AG04450 (cell line): ENCODE data around the gene ZNFX1. TPM values are rescaled to one million over a fixed set of nuclear protein-coding genes. Genes with fewer than 3 reads are reported as not detected.

Experiments used
- CTCF ChIA-PET: fragments of 300-600, 350-600 bp; formaldehyde crosslinking; extraction: SDS; loops from one replicate; lab custom pipeline; 2022; ENCODE audit warnings: antibody characterized with exemption, inconsistent platforms; lab: Charles Lee
- POLR2A ChIA-PET: fragments of 350-600 bp; formaldehyde crosslinking; extraction: SDS; loops from one replicate; lab custom pipeline; 2021; ENCODE audit warnings: antibody characterized with exemption, inconsistent platforms; lab: Yijun Ruan, JAX
- DNase-seq: peaks from one replicate; pipeline ENCODE4 v3.0.0-alpha.2; 2011; ENCODE audit warnings: low read depth, low spot score
- H3K27ac ChIP-seq: one replicate; pipeline ENCODE4 v1.5.1; 2012; ENCODE audit warnings: low read depth, low read length, control low read depth
- H3K27me3 ChIP-seq: one replicate; pipeline ENCODE4 v1.6.0; 2012; ENCODE audit warnings: low read length; ENCODE audit not compliant: control insufficient read depth, insufficient read depth
- H3K4me3 ChIP-seq: 2 replicates; pipeline ENCODE4 v1.5.1; 2011; ENCODE audit warnings: mild to moderate bottlenecking, low read depth, low read length, control low read depth
- H3K9me3 ChIP-seq: 2 replicates; pipeline ENCODE4 v1.5.1; 2012; ENCODE audit warnings: low read length; ENCODE audit not compliant: control insufficient read depth, insufficient read depth
- polyA plus RNA-seq: library from polyadenylated mRNA; depleted of rRNA; stranded (reverse); fragments of >200 nt; gene quantifications from 2 replicates; pipeline ENCODE4 v1.2.3, GENCODE V29; 2011
- TF ChIP-seq, protein P1 (sequence below): IDR thresholded peaks from 2 replicates; pipeline ENCODE4 v1.5.1; 2011; ENCODE audit warnings: low read depth, low read length, control low read depth, inconsistent platforms

The ZNFX1 gene
- polyA plus RNA-seq, 1 experiment, result 9.6 TPM

DNA sequence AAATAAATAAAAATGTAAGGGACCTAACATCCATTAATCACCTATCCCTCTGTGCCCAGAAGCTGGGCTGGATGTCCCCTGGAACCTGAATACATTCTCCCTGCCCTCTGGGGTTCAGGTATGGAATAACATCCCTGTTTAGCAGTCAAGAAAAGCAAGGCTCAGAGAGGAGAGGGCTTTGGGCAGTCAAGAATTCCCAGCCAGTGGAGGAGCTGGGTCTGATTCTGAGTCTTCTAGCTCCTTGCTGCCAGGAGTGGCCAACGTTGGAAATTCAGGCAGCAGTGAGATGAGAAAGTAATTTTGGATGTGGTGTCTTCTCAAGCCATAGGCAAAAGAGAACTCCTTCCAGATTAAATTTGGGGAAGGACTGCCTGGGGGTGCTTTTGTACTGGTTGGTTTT, 42.6 kb upstream of the ZNFX1 start:
- POLR2A ChIA-PET, result interaction anchor here (0.8 kb wide), 1 partner anchor 43 kb away, joined by 3 read pairs; the partner anchor contains the start of gene ZNFX1
- TF ChIP-seq, protein P1, sequence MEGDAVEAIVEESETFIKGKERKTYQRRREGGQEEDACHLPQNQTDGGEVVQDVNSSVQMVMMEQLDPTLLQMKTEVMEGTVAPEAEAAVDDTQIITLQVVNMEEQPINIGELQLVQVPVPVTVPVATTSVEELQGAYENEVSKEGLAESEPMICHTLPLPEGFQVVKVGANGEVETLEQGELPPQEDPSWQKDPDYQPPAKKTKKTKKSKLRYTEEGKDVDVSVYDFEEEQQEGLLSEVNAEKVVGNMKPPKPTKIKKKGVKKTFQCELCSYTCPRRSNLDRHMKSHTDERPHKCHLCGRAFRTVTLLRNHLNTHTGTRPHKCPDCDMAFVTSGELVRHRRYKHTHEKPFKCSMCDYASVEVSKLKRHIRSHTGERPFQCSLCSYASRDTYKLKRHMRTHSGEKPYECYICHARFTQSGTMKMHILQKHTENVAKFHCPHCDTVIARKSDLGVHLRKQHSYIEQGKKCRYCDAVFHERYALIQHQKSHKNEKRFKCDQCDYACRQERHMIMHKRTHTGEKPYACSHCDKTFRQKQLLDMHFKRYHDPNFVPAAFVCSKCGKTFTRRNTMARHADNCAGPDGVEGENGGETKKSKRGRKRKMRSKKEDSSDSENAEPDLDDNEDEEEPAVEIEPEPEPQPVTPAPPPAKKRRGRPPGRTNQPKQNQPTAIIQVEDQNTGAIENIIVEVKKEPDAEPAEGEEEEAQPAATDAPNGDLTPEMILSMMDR, result peak; percentile 53
- Histone ChIP-seq H3K9me3 (peaks cover 3% of the 10 kb centered on the region; the same call in 1 of the 2 replicates), H3K4me3 (no peak overlapping the region), H3K27me3 (peaks cover 71% of the 10 kb centered on the region), H3K27ac (no peak overlapping the region)
- DNase-seq, result no peak
- CTCF ChIA-PET, result interaction anchor here (0.5 to 4.1 kb wide), 11 partner anchors 10 to 188 kb away, joined by 3 to 22 read pairs (median 4); no protein-coding TSS in a partner anchor

DNA sequence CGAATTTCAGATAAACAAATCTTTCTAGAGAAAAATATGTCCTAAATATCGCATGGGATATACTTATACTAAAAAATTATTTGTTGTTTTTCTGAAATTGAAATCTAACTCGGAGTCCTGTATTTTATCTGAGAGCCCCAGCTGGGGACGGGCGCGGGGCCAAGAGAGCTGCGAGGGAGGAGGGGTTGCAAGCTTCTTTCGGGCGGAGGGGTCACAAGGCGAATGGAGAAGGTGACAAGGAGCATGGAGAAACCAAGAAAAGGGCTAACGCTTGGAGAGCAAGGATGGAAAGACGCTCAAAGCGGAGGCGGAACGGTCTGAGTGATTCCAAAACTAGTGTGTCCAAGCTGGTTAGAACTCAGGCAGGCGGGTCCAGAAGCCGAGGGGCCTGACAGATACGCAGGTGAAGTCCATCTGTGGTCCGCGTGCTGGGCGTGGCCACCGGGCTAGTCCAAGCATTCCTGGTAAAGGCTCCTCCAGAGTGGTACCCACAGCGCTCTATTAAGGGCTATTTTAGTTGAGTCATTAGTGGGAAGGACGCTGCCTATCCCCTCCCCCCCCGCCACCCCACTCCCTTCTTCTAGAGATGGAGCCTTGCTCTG, 41.5 kb upstream of the ZNFX1 start:
- ChIA-PET CTCF (interaction anchor here (1.5 to 4.1 kb wide), 5 partner anchors 8 to 73 kb away, joined by 3 to 22 read pairs (median 4); no protein-coding TSS in a partner anchor), POLR2A (no interaction called here)
- H3K4me3 ChIP-seq, result no peak overlapping the region
- no peak for DNase-seq
- TF ChIP-seq, protein P1, result no peak
- peaks cover 66% of the 10 kb centered on the region for H3K27me3 ChIP-seq
- peaks cover 3% of the 10 kb centered on the region; the same call in 1 of the 2 replicates for H3K9me3 ChIP-seq
- H3K27ac ChIP-seq, result no peak overlapping the region

DNA sequence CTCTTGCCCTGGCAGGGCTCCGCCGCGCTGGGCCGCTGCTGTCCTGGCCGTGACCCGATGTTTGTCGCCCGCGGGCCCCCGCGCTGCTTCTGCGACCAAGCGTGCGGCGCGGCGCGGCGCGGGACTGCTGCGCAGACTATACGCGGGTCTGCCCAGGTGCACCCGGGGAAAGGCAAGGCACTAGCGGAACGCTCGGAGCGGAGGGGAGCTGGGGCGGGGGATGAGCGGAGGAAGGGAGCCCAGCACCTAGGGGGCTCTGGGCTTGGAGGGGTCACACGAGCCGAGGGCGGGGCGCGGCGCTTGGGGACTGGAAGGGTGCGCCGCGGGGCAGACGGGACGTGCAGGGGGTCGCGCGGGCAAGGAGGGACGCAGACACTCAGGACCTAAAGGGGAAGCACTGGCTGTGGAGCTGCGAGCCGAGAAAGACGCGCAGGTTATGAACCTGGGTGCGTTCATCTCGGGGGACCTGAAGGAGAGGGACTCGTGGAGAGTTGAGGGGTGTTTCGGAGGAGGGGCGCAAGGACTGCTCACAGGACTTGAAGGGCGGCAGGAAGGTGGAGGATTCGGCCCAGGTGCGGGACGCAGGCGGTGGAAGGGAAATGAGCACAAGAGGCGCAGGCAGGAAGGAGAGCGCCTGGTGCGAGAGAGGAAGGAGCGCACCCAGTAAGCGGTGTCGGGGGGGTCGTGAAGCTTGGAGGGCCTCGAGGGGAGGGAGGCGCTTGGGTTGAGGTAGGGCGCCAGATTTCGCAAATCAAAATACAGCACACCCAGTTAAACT, 40.8 kb upstream of the ZNFX1 start:
- Histone ChIP-seq H3K27ac (no peak overlapping the region), H3K9me3 (peaks cover 3% of the 10 kb centered on the region; the same call in 1 of the 2 replicates), H3K4me3 (no peak overlapping the region), H3K27me3 (peaks cover 70% of the 10 kb centered on the region)
- ChIA-PET POLR2A (no interaction called here), CTCF (interaction anchor here (1.0 to 4.1 kb wide), 3 partner anchors 16 to 223 kb away, joined by 4 to 22 read pairs (median 5); no protein-coding TSS in a partner anchor)
- no peak for DNase-seq
- TF ChIP-seq, protein P1, result no peak

DNA sequence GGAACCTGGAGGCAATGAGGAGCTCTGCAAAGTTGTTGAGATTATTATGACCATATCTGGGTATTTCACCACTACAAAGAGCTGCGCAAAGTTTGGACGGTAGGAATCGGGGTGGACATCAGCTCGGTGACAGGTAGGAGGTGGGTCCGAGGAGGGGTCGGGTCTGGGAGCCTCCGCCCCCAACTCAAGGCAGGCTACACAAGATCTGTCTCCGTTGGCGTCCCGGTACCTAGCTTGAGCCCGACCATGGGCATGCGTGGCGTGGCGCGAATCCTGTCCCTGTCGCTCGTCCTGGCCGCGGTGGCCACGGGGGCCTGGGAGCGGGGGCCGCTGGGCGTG, 40.2 kb upstream of the ZNFX1 start:
- H3K9me3 ChIP-seq, result peaks cover 3% of the 10 kb centered on the region; the same call in 1 of the 2 replicates
- DNase-seq, result no peak
- ChIA-PET CTCF (interaction anchor here (1.0 to 1.7 kb wide), 2 partner anchors 15 to 224 kb away, joined by 4 to 5 read pairs; no protein-coding TSS in a partner anchor), POLR2A (no interaction called here)
- no peak overlapping the region for H3K4me3 ChIP-seq
- H3K27ac ChIP-seq, result no peak overlapping the region
- H3K27me3 ChIP-seq, result peaks cover 76% of the 10 kb centered on the region
- TF ChIP-seq, protein P1, result no peak
